K562 (cell line): ENCODE data around the gene WIPF3. TPM values are rescaled to one million over a fixed set of nuclear protein-coding genes. Genes with fewer than 3 reads are reported as not detected.

Source experiments
- ATAC-seq: fragments of 200-7000 bp; cut with Tn5 transposase; 3 replicates; pipeline ENCODE4 v1.9.1; 2020; ENCODE audit warnings: moderate library complexity
- BruUV-seq: library from RNA; stranded (reverse); fragments of 400-500 nt; replicated peaks from 2 replicates; lab custom pipeline; 2021; lab: Mats Ljungman, UMichigan
- CTCF ChIA-PET: fragments of 300-600 bp; formaldehyde crosslinking; extraction: SDS; loops from one replicate; lab custom pipeline; 2021; ENCODE audit warnings: low intra/inter-chr PET ratio; lab: Yijun Ruan, JAX
- POLR2A ChIA-PET: fragments of 300-600, 350-650 bp; sonication (Branson Sonifier 250); formaldehyde crosslinking; extraction: SDS; loops from one replicate; lab custom pipeline; 2021; ENCODE audit warnings: antibody characterized with exemption, inconsistent platforms; lab: Yijun Ruan, JAX
- DNase-seq, 4 experiments: peaks; one replicate each; pipeline versions ENCODE4 v3.0.0 to v3.0.0-alpha.2; 2011 to 2018; ENCODE audit warnings: low spot score in 3 of 4, mixed read lengths in 3 of 4; ENCODE audit errors: extremely low read depth in 1 of 4
- FAIRE-seq: peaks from 2 replicates; lab custom pipeline; 2011; peaks lifted over from hg19 to GRCh38; lab: Jason Lieb, UNC
- H2AFZ ChIP-seq: 2 replicates; pipeline ENCODE4 v1.6.0; 2011; ENCODE audit warnings: low read depth, low read length, control low read depth, inconsistent platforms
- H3K27ac ChIP-seq: fragments of 200-600 bp; 3 replicates; pipeline ENCODE4 v1.8.0; 2011; ENCODE audit warnings: low read depth, mild to moderate bottlenecking, control low read depth, inconsistent platforms, low read length, moderate library complexity, mixed read lengths; ENCODE audit errors: extremely low read depth
- H3K27me3 ChIP-seq, 2 experiments: fragments of 300-600 bp in 1 of 2; 2 replicates in 1 of 2; 3 replicates in 1 of 2; pipeline versions ENCODE4 v1.6.0 to v1.8.0; 2011; ENCODE audit warnings: inconsistent platforms in 2 of 2, low read length in 2 of 2, mild to moderate bottlenecking in 1 of 2, mixed read lengths in 1 of 2, moderate library complexity in 1 of 2; ENCODE audit not compliant: control insufficient read depth in 2 of 2, insufficient read depth in 2 of 2
- H3K36me3 ChIP-seq: fragments of 300-600 bp; 3 replicates; pipeline ENCODE4 v1.8.0; 2011; ENCODE audit warnings: mild to moderate bottlenecking, low read length, inconsistent platforms; ENCODE audit not compliant: control insufficient read depth, insufficient read depth
- H3K4me1 ChIP-seq, 2 experiments: fragments of 200-600 bp in 1 of 2; replicated peaks in 1 of 2; 2 replicates in 1 of 2; 3 replicates in 1 of 2; pipeline versions ENCODE4 v1.5.1 to v1.8.0; 2011; ENCODE audit warnings: inconsistent platforms in 2 of 2, low read length in 2 of 2, mild to moderate bottlenecking in 1 of 2, mixed read lengths in 1 of 2, moderate library complexity in 1 of 2; ENCODE audit not compliant: control insufficient read depth in 2 of 2, insufficient read depth in 2 of 2
- H3K4me2 ChIP-seq: 2 replicates; pipeline ENCODE4 v1.6.1; 2011; ENCODE audit warnings: low read length, control low read depth, inconsistent platforms, mixed read lengths; ENCODE audit not compliant: insufficient read depth
- H3K4me3 ChIP-seq: fragments of 200-600 bp; sonication (generic), shearing (Covaris generic); 2 replicates; pipeline ENCODE4 v1.5.1; 2016; ENCODE audit warnings: control low read depth, inconsistent platforms
- H3K79me2 ChIP-seq: fragments of 200-600 bp; 3 replicates; pipeline ENCODE4 v1.8.0; 2011; ENCODE audit warnings: low read length, inconsistent platforms; ENCODE audit not compliant: control insufficient read depth, insufficient read depth
- H3K9ac ChIP-seq, 2 experiments: 2 replicates each; pipeline versions ENCODE4 v1.6.0 to v1.6.1; 2011; ENCODE audit warnings: low read depth in 2 of 2, low read length in 2 of 2, control low read depth in 1 of 2, inconsistent platforms in 1 of 2, mild to moderate bottlenecking in 1 of 2, mixed read lengths in 1 of 2; ENCODE audit not compliant: insufficient read depth in 1 of 2
- H3K9me1 ChIP-seq: one replicate; pipeline ENCODE4 v1.6.0; 2011; ENCODE audit warnings: inconsistent platforms, mild to moderate bottlenecking, low read length, moderate library complexity; ENCODE audit not compliant: control insufficient read depth, insufficient read depth
- H3K9me3 ChIP-seq: replicated peaks from 2 replicates; pipeline ENCODE4 v1.5.1; 2011; ENCODE audit warnings: low read depth, low read length, inconsistent platforms; ENCODE audit not compliant: control insufficient read depth, insufficient read depth
- H4K20me1 ChIP-seq: replicated peaks from 2 replicates; pipeline ENCODE4 v1.6.1; 2011; ENCODE audit warnings: low read length, inconsistent platforms, mixed read lengths; ENCODE audit not compliant: control insufficient read depth, insufficient read depth
- ARHGAP35 ChIP-seq: fragments of 450-650 bp; IDR thresholded peaks from 2 replicates; pipeline ENCODE4 v1.6.1; 2018; ENCODE audit not compliant: partially characterized antibody
- BDP1 ChIP-seq: IDR thresholded peaks from 3 replicates; pipeline ENCODE4 v1.6.1; 2011; ENCODE audit not compliant: insufficient read length, insufficient read depth
- CEBPG ChIP-seq, 3 experiments: fragments of 200-800 bp in 1 of 3; sonication (Bioruptor generic) in 1 of 3; sonication (generic) in 1 of 3; formaldehyde crosslinking in 1 of 3; IDR thresholded peaks in 2 of 3; conservative IDR thresholded peaks in 1 of 3; 2 replicates each; pipeline versions ENCODE4 v1.6.1 to v1.8.0; 2016 to 2022; ENCODE audit warnings: missing compliant biosample characterization in 2 of 3, missing genetic modification characterization in 2 of 3, mild to moderate bottlenecking in 1 of 3, missing genetic modification reagents in 1 of 3
- CUX1 ChIP-seq: fragments of 200-800 bp; sonication (Bioruptor generic); IDR thresholded peaks from 2 replicates; pipeline ENCODE4 v1.6.1; 2016; ENCODE audit warnings: missing genetic modification characterization, missing compliant biosample characterization
- ELF4 ChIP-seq: fragments of 450-650 bp; formaldehyde crosslinking; IDR thresholded peaks from 2 replicates; pipeline ENCODE4 v1.4.0; 2022; ENCODE audit warnings: missing genetic modification characterization
- GABPA ChIP-seq: fragments of 200-800 bp; sonication (Bioruptor generic); conservative IDR thresholded peaks from 2 replicates; pipeline ENCODE4 v1.6.1; 2016; ENCODE audit warnings: low read depth, missing genetic modification characterization, missing compliant biosample characterization
- KLF13 ChIP-seq: fragments of 450-650 bp; IDR thresholded peaks from 2 replicates; pipeline ENCODE4 v1.6.1; 2016; ENCODE audit warnings: missing genetic modification characterization, low read depth, mild to moderate bottlenecking, missing compliant biosample characterization, moderate library complexity, borderline replicate concordance
- NCOA6 ChIP-seq: fragments of 450-650 bp; IDR thresholded peaks from 2 replicates; pipeline ENCODE4 v1.6.1; 2017; ENCODE audit warnings: mild to moderate bottlenecking
- RBM14 ChIP-seq: fragments of 200-400 bp; formaldehyde crosslinking; IDR thresholded peaks from 2 replicates; pipeline ENCODE4 v1.6.1; 2018; ENCODE audit warnings: low read depth, mild to moderate bottlenecking, low read length, moderate library complexity, borderline replicate concordance; ENCODE audit not compliant: insufficient read depth
- SPI1 ChIP-seq: IDR thresholded peaks from 2 replicates; pipeline ENCODE4 v1.6.1; 2011; ENCODE audit warnings: low read depth, low read length, control low read depth, borderline replicate concordance
- XRCC4 ChIP-seq: IDR thresholded peaks from one replicate; pipeline ENCODE4 v1.6.1; 2011; ENCODE audit not compliant: insufficient read depth, insufficient read length; ENCODE audit errors: extremely low read depth
- ZNF76 ChIP-seq: fragments of 250-450 bp; sonication (Bioruptor Pico); IDR thresholded peaks from 2 replicates; pipeline ENCODE4 v1.4.0; 2020; ENCODE audit warnings: mild to moderate bottlenecking, moderate library complexity, borderline replicate concordance
- WGBS: fragments of 100-300 bp; shearing (Covaris generic); methylation state at CpG from one replicate; pipeline ENCODE4 v1.1.6; 2016; ENCODE audit warnings: low coverage, mixed read lengths; ENCODE audit not compliant: insufficient coverage; ENCODE audit errors: missing lambda C conversion rate; 5-methylcytosine and 5-hydroxymethylcytosine counted together
- in situ Hi-C: fragments of 300-500 bp; cut with MboI; formaldehyde crosslinking; loops from 4 replicates; pipeline ENCODE4 v1.15.0; 2018; ENCODE audit warnings: inconsistent platforms, mixed read lengths
- intact Hi-C: fragments of 100-400 bp; cut with micrococcal nuclease; formaldehyde crosslinking; loops from 2 replicates; pipeline ENCODE4 v1.14.2; 2022
- polyA plus RNA-seq, 8 experiments: library from polyadenylated mRNA; depleted of rRNA in 4 of 8; stranded (reverse) in 5 of 8; unstranded in 3 of 8; fragments of >200 nt; fragmentation: Nextera tagmentation in 2 of 8; fragmentation: Illumina TruSeq in 1 of 8; extraction: Ambion mirVana in 2 of 8; extraction: Trizol in 1 of 8; gene quantifications; 2 replicates each; pipeline versions ENCODE4 v1.2.1 to v1.2.3, GENCODE V29; 2011 to 2014; ENCODE audit warnings: inconsistent platforms in 1 of 8, missing spikeins in 1 of 8
- total RNA-seq, 7 experiments: library from RNA; depleted of rRNA in 6 of 7; stranded (reverse); fragments of >200 nt in 6 of 7; fragmentation: Illumina TruSeq in 2 of 7; extraction: Trizol in 2 of 7; gene quantifications; 2 replicates each; pipeline versions ENCODE4 v1.2.1 to v1.2.3, GENCODE V29; 2011 to 2021; ENCODE audit warnings: low replicate concordance in 1 of 7

Gene WIPF3
- total and polyA plus RNA-seq, 9 of the 15 experiments (the other 6 are each of a cell fraction or from before 2014, with no cell fraction given), result 0.18 to 3.2 (median 1.7) TPM

DNA sequence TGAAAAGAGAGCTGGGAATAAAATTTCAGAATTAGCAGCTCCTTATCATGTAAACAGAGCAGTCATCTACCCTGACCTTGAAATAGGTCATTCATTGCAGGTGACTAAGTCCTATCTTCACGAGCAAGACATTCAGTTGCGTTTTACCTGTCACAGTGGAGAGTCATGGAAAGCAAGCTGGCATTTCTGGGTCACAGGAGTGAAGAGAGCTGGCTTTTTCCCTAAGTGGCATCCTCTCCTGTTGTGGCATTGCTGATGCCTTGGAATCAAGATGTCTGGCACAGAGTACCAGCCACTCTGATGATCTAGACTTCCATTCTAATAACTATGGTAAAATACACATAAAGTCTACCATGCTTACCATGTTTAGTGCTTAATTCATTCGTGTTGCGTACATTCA, 112.5 kb downstream of the WIPF3 start:
- Histone ChIP-seq H3K36me3 (no peaks in the 10 kb centered on the region), H3K79me2 (no peaks in the 10 kb centered on the region), H4K20me1 (0 out of 2 replicates have a peak, but pooled peaks cover 3% of the 10 kb centered on the region), H3K27me3 (peaks cover 2 to 20% of the 10 kb centered on the region in 2 experiments; a peak in 2 of 5 replicates), H3K9me1 (no peaks in the 10 kb centered on the region), H3K4me3 (no peak overlapping the region), H3K9me3 (no peaks in the 10 kb centered on the region), H3K9ac (no peak overlapping the region), H3K4me2 (no peak overlapping the region), H3K27ac (no peak overlapping the region), H3K4me1 (no peaks in the 10 kb centered on the region; a peak in 1 of 5 replicates), H2AFZ (no peak overlapping the region)
- CTCF ChIA-PET, result no interaction called here
- WGBS, result 18% methylated on average over 4 of the region's 4 CpGs
- in situ Hi-C loops, result loop anchor here (10.0 kb wide), 1 partner anchor 284 kb away; no protein-coding TSS in a partner anchor
- POLR2A ChIA-PET, result no interaction called here
- no peak for DNase-seq
- intact Hi-C loops, result no loop called here
- FAIRE-seq, result no peak
- BruUV-seq, result no TSS peak
- TF ChIP-seq ARHGAP35 (no peak), GABPA (tag) (no peak), RBM14 (no peak), CEBPG (CRISPR knock-in tag; IDR thresholded peaks at IDR 0.05) (no peak), CEBPG (tag; conservative IDR thresholded peaks at IDR 0.05 in 1 of 2, IDR thresholded peaks at IDR 0.05 in 1 of 2) (no peak), ZNF76 (CRISPR knock-in tag) (no peak), KLF13 (tag) (no peak), NCOA6 (no peak), ELF4 (CRISPR knock-in tag) (no peak), BDP1 (no peak), CUX1 (CRISPR knock-in tag) (no peak), XRCC4 (no peak), SPI1 (no peak)
- TF ChIP-seq, all 486 proteins: peak for 0
- no peak for ATAC-seq
